ENCODE data around the gene IFT88.

Gene IFT88

GRCh38 chr13:20566468-20566897 is 474 bp upstream of the IFT88 start:
- DNase-seq (ENCODE audit: low read depth in 2 of 2): no peak

- DNase-seq (ENCODE audit: low read depth in 2 of 2): no peak
These were observed 1.0 kb downstream of the IFT88 start for GRCh38 chr13:20567881-20568528.

- no peak for DNase-seq (ENCODE audit: low read depth in 2 of 2)
These were observed 3.6 kb downstream of the IFT88 start for GRCh38 chr13:20570517-20570916.

GRCh38 chr13:20571676-20572075 is 4.7 kb downstream of the IFT88 start:
- no peak for DNase-seq (ENCODE audit: low read depth in 2 of 2)

- no peak for DNase-seq (ENCODE audit: low read depth in 2 of 2)
These were observed 6.2 kb downstream of the IFT88 start for GRCh38 chr13:20573186-20573585.

GRCh38 chr13:20573636-20574035 is 6.7 kb downstream of the IFT88 start:
- DNase-seq (ENCODE audit: low read depth in 2 of 2): no peak

- DNase-seq (ENCODE audit: low read depth in 2 of 2): no peak
These were observed 12.2 kb downstream of the IFT88 start for GRCh38 chr13:20579191-20579590.

GRCh38 chr13:20580257-20580656 is 13.3 kb downstream of the IFT88 start:
- no peak for DNase-seq (ENCODE audit: low read depth in 2 of 2)

- DNase-seq (ENCODE audit: low read depth in 2 of 2): no peak
These were observed 15.1 kb downstream of the IFT88 start for GRCh38 chr13:20582026-20582425.

- DNase-seq (ENCODE audit: low read depth in 2 of 2): no peak
These were observed 16.9 kb downstream of the IFT88 start for GRCh38 chr13:20583803-20584293.

- no peak for DNase-seq (ENCODE audit: low read depth in 2 of 2)
These were observed 18.4 kb downstream of the IFT88 start for GRCh38 chr13:20585371-20585770.

GRCh38 chr13:20588529-20589110 is 21.7 kb downstream of the IFT88 start:
- DNase-seq (ENCODE audit: low read depth in 2 of 2): no peak

- DNase-seq (ENCODE audit: low read depth in 2 of 2): no peak
These were observed 23.6 kb downstream of the IFT88 start for GRCh38 chr13:20590561-20590960.

GRCh38 chr13:20592606-20593005 is 25.6 kb downstream of the IFT88 start:
- DNase-seq (ENCODE audit: low read depth in 2 of 2): no peak

GRCh38 chr13:20594280-20594679 is 27.3 kb downstream of the IFT88 start:
- DNase-seq (ENCODE audit: low read depth in 2 of 2): no peak

GRCh38 chr13:20607015-20607414 is 40.1 kb downstream of the IFT88 start:
- no peak for DNase-seq (ENCODE audit: low read depth in 2 of 2)

- DNase-seq (ENCODE audit: low read depth in 2 of 2): no peak
These were observed 41.6 kb downstream of the IFT88 start for GRCh38 chr13:20608438-20609020.

- no peak for DNase-seq (ENCODE audit: low read depth in 2 of 2)
These were observed 42.2 kb downstream of the IFT88 start for GRCh38 chr13:20609145-20609544.

- no peak for DNase-seq (ENCODE audit: low read depth in 2 of 2)
These were observed 43.0 kb downstream of the IFT88 start for GRCh38 chr13:20610006-20610405.

- no peak for DNase-seq (ENCODE audit: low read depth in 2 of 2)
These were observed 49.3 kb downstream of the IFT88 start for GRCh38 chr13:20616059-20616797.

- no peak for DNase-seq (ENCODE audit: low read depth in 2 of 2)
These were observed 56.0 kb downstream of the IFT88 start for GRCh38 chr13:20623000-20623399.

- DNase-seq (ENCODE audit: low read depth in 2 of 2): no peak
These were observed 57.3 kb downstream of the IFT88 start for GRCh38 chr13:20624213-20624612.

GRCh38 chr13:20633802-20634201 is 66.8 kb downstream of the IFT88 start:
- no peak for DNase-seq (ENCODE audit: low read depth in 2 of 2)

All from stimulated activated CD8-positive, alpha-beta memory T cell treated with anti-CD3 and anti-CD28 coated beads, Interleukin-2, amount 100 ng/mL, for 48 hours (primary cell).